ENCODE measurements around the gene SGTA. TPM values are rescaled to one million over a fixed set of nuclear protein-coding genes. Genes with fewer than 3 reads are reported as not detected.

Gene SGTA
- polyA plus RNA-seq, 1 donor (not counting 4 experiments of a cell fraction or from before 2014, with no cell fraction given) = 36.1 TPM

- H4K20me1 ChIP-seq (ENCODE audit: control insufficient read depth, extremely low read depth, insufficient read depth, low read length) = peaks cover 20% of the 10 kb centered on the region
- H3K4me2 ChIP-seq (ENCODE audit: control insufficient read depth, extremely low read depth, insufficient read depth, low read depth, low read length) = no peak overlapping the region
- no peaks in the 10 kb centered on the region for H3K27me3 ChIP-seq (ENCODE audit: control insufficient read depth, extremely low read depth, insufficient read depth, low read length)
- peaks cover 56% of the 10 kb centered on the region for H3K79me2 ChIP-seq (ENCODE audit: control insufficient read depth, insufficient read depth, low read length)
- DNase-seq (ENCODE audit: low read depth, low spot score) (no peak), FAIRE-seq (no peak)
- H3K9ac ChIP-seq (ENCODE audit: control insufficient read depth, extremely low read depth, insufficient read depth, low read length) = no peak overlapping the region
- H3K9me1 ChIP-seq (ENCODE audit: control insufficient read depth, extremely low read depth, insufficient read depth, low read length) = no peaks in the 10 kb centered on the region
- TF ChIP-seq EZH2 (IDR thresholded peaks at IDR 0.05; ENCODE audit: low read length) = no peak
- TF ChIP-seq CTCF (optimal IDR thresholded peaks at IDR 0.05 in 1 of 3, IDR thresholded peaks at IDR 0.05 in 1 of 3, conservative IDR thresholded peaks at IDR 0.05 in 1 of 3; ENCODE audit: extremely low read depth in 1 of 3, insufficient read depth in 2 of 3, low read length in 3 of 3) = no peak
- no peaks in the 10 kb centered on the region for H3K9me3 ChIP-seq (ENCODE audit: control insufficient read depth, low read depth, low read length)
- H3K27ac ChIP-seq (ENCODE audit: control insufficient read depth, insufficient read depth, low read length) = no peak overlapping the region
- no peak overlapping the region for H3K4me3 ChIP-seq (ENCODE audit: control insufficient read depth in 2 of 3, extremely low read depth in 1 of 3, insufficient read depth in 2 of 3, low read depth in 1 of 3, low read length in 3 of 3)
- dilution Hi-C loops (cut with MboI; ENCODE audit: extremely low pct_ligation_motif_present, low sequenced_read_pairs) = no loop called here
- no peak overlapping the region for H2AFZ ChIP-seq (ENCODE audit: control insufficient read depth, low read length)
- peaks cover 21 to 24% of the 10 kb centered on the region in 2 experiments for H3K36me3 ChIP-seq (ENCODE audit: control insufficient read depth in 2 of 2, extremely low read depth in 1 of 2, insufficient read depth in 2 of 2, low read length in 2 of 2)
- no peaks in the 10 kb centered on the region for H3K4me1 ChIP-seq (ENCODE audit: control insufficient read depth, extremely low read depth, insufficient read depth, low read length)
These were observed 13.9 kb downstream of the SGTA start for GRCh38 chr19:2769218-2769617.

- H3K9me3 ChIP-seq (ENCODE audit: control insufficient read depth, low read depth, low read length) = no peaks in the 10 kb centered on the region
- peaks cover 51% of the 10 kb centered on the region for H3K79me2 ChIP-seq (ENCODE audit: control insufficient read depth, insufficient read depth, low read length)
- peaks cover 24 to 28% of the 10 kb centered on the region in 2 experiments for H3K36me3 ChIP-seq (ENCODE audit: control insufficient read depth in 2 of 2, extremely low read depth in 1 of 2, insufficient read depth in 2 of 2, low read length in 2 of 2)
- FAIRE-seq (no peak), DNase-seq (ENCODE audit: low read depth, low spot score) (no peak)
- no peak overlapping the region for H3K9ac ChIP-seq (ENCODE audit: control insufficient read depth, extremely low read depth, insufficient read depth, low read length)
- no peak overlapping the region for H3K27ac ChIP-seq (ENCODE audit: control insufficient read depth, insufficient read depth, low read length)
- H4K20me1 ChIP-seq (ENCODE audit: control insufficient read depth, extremely low read depth, insufficient read depth, low read length) = peaks cover 16% of the 10 kb centered on the region
- H3K9me1 ChIP-seq (ENCODE audit: control insufficient read depth, extremely low read depth, insufficient read depth, low read length) = no peaks in the 10 kb centered on the region
- TF ChIP-seq EZH2 (IDR thresholded peaks at IDR 0.05; ENCODE audit: low read length) = no peak
- no peak for TF ChIP-seq CTCF (optimal IDR thresholded peaks at IDR 0.05 in 1 of 3, IDR thresholded peaks at IDR 0.05 in 1 of 3, conservative IDR thresholded peaks at IDR 0.05 in 1 of 3; ENCODE audit: extremely low read depth in 1 of 3, insufficient read depth in 2 of 3, low read length in 3 of 3)
- no peaks in the 10 kb centered on the region for H3K4me1 ChIP-seq (ENCODE audit: control insufficient read depth, extremely low read depth, insufficient read depth, low read length)
- H2AFZ ChIP-seq (ENCODE audit: control insufficient read depth, low read length) = no peak overlapping the region
- H3K4me2 ChIP-seq (ENCODE audit: control insufficient read depth, extremely low read depth, insufficient read depth, low read depth, low read length) = no peak overlapping the region
- dilution Hi-C loops (cut with MboI; ENCODE audit: extremely low pct_ligation_motif_present, low sequenced_read_pairs) = no loop called here
- no peaks in the 10 kb centered on the region for H3K27me3 ChIP-seq (ENCODE audit: control insufficient read depth, extremely low read depth, insufficient read depth, low read length)
- no peak overlapping the region for H3K4me3 ChIP-seq (ENCODE audit: control insufficient read depth in 2 of 3, extremely low read depth in 1 of 3, insufficient read depth in 2 of 3, low read depth in 1 of 3, low read length in 3 of 3)
These were observed 14.5 kb downstream of the SGTA start for GRCh38 chr19:2768365-2769132.

All from keratinocyte (primary cell).